ENCODE measurements around the gene LIAS.

LIAS gene

GRCh38 chr4:39521253-39521919 is 62.5 kb downstream of the LIAS start:
- TF ChIP-seq POLR2AphosphoS5 (IDR thresholded peaks at IDR 0.05; ENCODE audit: low read depth) (no peak), GABPA (IDR thresholded peaks at IDR 0.05; ENCODE audit: low read depth) (no peak), SPI1 (IDR thresholded peaks at IDR 0.05; ENCODE audit: borderline replicate concordance, low read depth) (no peak)
- TF ChIP-seq, protein P1, sequence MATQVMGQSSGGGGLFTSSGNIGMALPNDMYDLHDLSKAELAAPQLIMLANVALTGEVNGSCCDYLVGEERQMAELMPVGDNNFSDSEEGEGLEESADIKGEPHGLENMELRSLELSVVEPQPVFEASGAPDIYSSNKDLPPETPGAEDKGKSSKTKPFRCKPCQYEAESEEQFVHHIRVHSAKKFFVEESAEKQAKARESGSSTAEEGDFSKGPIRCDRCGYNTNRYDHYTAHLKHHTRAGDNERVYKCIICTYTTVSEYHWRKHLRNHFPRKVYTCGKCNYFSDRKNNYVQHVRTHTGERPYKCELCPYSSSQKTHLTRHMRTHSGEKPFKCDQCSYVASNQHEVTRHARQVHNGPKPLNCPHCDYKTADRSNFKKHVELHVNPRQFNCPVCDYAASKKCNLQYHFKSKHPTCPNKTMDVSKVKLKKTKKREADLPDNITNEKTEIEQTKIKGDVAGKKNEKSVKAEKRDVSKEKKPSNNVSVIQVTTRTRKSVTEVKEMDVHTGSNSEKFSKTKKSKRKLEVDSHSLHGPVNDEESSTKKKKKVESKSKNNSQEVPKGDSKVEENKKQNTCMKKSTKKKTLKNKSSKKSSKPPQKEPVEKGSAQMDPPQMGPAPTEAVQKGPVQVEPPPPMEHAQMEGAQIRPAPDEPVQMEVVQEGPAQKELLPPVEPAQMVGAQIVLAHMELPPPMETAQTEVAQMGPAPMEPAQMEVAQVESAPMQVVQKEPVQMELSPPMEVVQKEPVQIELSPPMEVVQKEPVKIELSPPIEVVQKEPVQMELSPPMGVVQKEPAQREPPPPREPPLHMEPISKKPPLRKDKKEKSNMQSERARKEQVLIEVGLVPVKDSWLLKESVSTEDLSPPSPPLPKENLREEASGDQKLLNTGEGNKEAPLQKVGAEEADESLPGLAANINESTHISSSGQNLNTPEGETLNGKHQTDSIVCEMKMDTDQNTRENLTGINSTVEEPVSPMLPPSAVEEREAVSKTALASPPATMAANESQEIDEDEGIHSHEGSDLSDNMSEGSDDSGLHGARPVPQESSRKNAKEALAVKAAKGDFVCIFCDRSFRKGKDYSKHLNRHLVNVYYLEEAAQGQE (IDR thresholded peaks at IDR 0.05; ENCODE audit: insufficient replicate concordance, low read depth): no peak
- TF ChIP-seq, protein P2, sequence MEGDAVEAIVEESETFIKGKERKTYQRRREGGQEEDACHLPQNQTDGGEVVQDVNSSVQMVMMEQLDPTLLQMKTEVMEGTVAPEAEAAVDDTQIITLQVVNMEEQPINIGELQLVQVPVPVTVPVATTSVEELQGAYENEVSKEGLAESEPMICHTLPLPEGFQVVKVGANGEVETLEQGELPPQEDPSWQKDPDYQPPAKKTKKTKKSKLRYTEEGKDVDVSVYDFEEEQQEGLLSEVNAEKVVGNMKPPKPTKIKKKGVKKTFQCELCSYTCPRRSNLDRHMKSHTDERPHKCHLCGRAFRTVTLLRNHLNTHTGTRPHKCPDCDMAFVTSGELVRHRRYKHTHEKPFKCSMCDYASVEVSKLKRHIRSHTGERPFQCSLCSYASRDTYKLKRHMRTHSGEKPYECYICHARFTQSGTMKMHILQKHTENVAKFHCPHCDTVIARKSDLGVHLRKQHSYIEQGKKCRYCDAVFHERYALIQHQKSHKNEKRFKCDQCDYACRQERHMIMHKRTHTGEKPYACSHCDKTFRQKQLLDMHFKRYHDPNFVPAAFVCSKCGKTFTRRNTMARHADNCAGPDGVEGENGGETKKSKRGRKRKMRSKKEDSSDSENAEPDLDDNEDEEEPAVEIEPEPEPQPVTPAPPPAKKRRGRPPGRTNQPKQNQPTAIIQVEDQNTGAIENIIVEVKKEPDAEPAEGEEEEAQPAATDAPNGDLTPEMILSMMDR (IDR thresholded peaks at IDR 0.05; ENCODE audit: insufficient read depth, low read length): no peak
- DNase-seq (ENCODE audit: low read depth in 1 of 2, low spot score in 1 of 2): no peak
- no peak overlapping the region for H3K27ac ChIP-seq (replicated peaks)
- H3K4me3 ChIP-seq (replicated peaks; ENCODE audit: insufficient read depth, low read length): no peak overlapping the region
- no peaks in the 10 kb centered on the region for H3K27me3 ChIP-seq (ENCODE audit: insufficient read depth, poor library complexity, severe bottlenecking)

GRCh38 chr4:39522068-39522467 is 63.2 kb downstream of the LIAS start:
- no peak overlapping the region for H3K4me3 ChIP-seq (replicated peaks; ENCODE audit: insufficient read depth, low read length)
- TF ChIP-seq, protein P1 (IDR thresholded peaks at IDR 0.05; ENCODE audit: insufficient replicate concordance, low read depth): no peak
- TF ChIP-seq SPI1 (IDR thresholded peaks at IDR 0.05; ENCODE audit: borderline replicate concordance, low read depth) (no peak), GABPA (IDR thresholded peaks at IDR 0.05; ENCODE audit: low read depth) (no peak), POLR2AphosphoS5 (IDR thresholded peaks at IDR 0.05; ENCODE audit: low read depth) (no peak)
- TF ChIP-seq, protein P2 (IDR thresholded peaks at IDR 0.05; ENCODE audit: insufficient read depth, low read length): no peak
- no peaks in the 10 kb centered on the region for H3K27me3 ChIP-seq (ENCODE audit: insufficient read depth, poor library complexity, severe bottlenecking)
- no peak for DNase-seq (ENCODE audit: low read depth in 1 of 2, low spot score in 1 of 2)
- H3K27ac ChIP-seq (replicated peaks): no peak overlapping the region

DNA sequence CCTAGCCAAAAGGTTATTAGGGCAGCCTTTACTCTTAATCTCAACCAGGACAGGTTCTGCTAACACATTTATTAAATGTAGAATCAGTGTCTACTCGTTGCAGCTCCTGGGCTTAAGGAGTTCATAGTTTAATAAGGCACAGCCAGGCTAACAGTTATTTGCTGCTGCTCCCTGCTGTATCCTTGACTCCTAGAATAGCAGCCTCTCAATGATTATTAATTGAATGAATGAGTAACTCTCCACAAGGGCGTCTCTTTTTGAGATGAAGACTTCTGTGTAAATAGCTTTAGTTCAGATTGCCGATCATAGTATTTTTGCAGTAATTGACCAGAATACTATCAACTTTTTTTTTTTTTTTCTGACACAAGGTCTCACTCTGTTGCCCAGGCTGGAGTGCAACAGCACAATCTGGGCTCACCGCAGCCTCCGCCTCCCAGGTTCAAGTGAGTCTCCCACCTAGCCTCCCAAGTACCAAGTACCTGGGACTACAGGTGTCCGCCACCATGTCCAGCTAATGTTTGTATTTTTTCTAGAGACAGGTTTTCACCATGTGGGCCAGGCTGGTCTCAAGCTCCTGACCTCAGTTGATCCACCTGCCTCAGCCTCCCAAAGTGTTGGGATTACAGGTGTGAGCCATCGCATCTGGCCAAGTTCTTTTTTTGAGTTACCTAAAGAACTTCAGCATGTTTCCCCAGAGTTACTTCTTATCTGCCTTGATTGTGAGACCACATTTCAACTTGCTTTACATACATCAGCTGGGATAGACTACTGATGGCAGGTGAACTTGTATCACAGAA is 65.5 kb downstream of the LIAS start:
- H3K27ac ChIP-seq (replicated peaks): no peak overlapping the region
- no peak overlapping the region for H3K4me3 ChIP-seq (replicated peaks; ENCODE audit: insufficient read depth, low read length)
- no peaks in the 10 kb centered on the region for H3K27me3 ChIP-seq (ENCODE audit: insufficient read depth, poor library complexity, severe bottlenecking)
- DNase-seq (ENCODE audit: low read depth in 1 of 2, low spot score in 1 of 2): no peak
- TF ChIP-seq GABPA (IDR thresholded peaks at IDR 0.05; ENCODE audit: low read depth) (no peak), SPI1 (IDR thresholded peaks at IDR 0.05; ENCODE audit: borderline replicate concordance, low read depth) (no peak), POLR2AphosphoS5 (IDR thresholded peaks at IDR 0.05; ENCODE audit: low read depth) (no peak)
- TF ChIP-seq, protein P1 (IDR thresholded peaks at IDR 0.05; ENCODE audit: insufficient replicate concordance, low read depth): no peak
- TF ChIP-seq, protein P2 (IDR thresholded peaks at IDR 0.05; ENCODE audit: insufficient read depth, low read length): no peak
